Natural killer cell (primary cell): ENCODE data around the gene ACLY. TPM values are rescaled to one million over a fixed set of nuclear protein-coding genes. Genes with fewer than 3 reads are reported as not detected.

Experiments
- ATAC-seq, 3 donors: fragments of 150-1000 bp in 2 of 3; fragments of 200-7000 bp in 1 of 3; cut with Tn5 transposase; 1 replicate in 1 of 3; 2 replicates in 2 of 3; pipeline ENCODE4 v1.10.0; 2021; ENCODE audit warnings: mild to moderate bottlenecking in 2 of 3, moderate library complexity in 2 of 3
- DNase-seq, 2 donors: peaks; one replicate each; pipeline versions ENCODE4 v3.0.0 to v3.0.0-alpha.2; 2013 to 2021; ENCODE audit warnings: mixed read lengths in 1 of 2
- H3K27ac ChIP-seq: one replicate; pipeline ENCODE4 v1.5.1; 2013; ENCODE audit warnings: mild to moderate bottlenecking, low read length
- H3K27me3 ChIP-seq: one replicate; pipeline ENCODE4 v1.6.1; 2013; ENCODE audit warnings: low read length; ENCODE audit not compliant: control insufficient read depth, insufficient read depth
- H3K36me3 ChIP-seq: one replicate; pipeline ENCODE4 v1.6.1; 2013; ENCODE audit warnings: low read length; ENCODE audit not compliant: control insufficient read depth, insufficient read depth
- H3K4me1 ChIP-seq: one replicate; pipeline ENCODE4 v1.6.1; 2013; ENCODE audit warnings: low read length; ENCODE audit not compliant: control insufficient read depth, insufficient read depth
- H3K4me3 ChIP-seq: one replicate; pipeline ENCODE4 v1.5.1; 2013; ENCODE audit warnings: low read length
- H3K9me3 ChIP-seq: one replicate; pipeline ENCODE4 v1.6.1; 2013; ENCODE audit warnings: low read length; ENCODE audit not compliant: control insufficient read depth, insufficient read depth
- H3K27ac Mint-ChIP-seq, 2 donors: one replicate each; pipeline ENCODE4 v1.8.0; 2022; ENCODE audit warnings: mild to moderate bottlenecking in 2 of 2, mixed read lengths in 2 of 2, moderate library complexity in 1 of 2
- H3K27me3 Mint-ChIP-seq, 2 donors: one replicate each; pipeline ENCODE4 v1.8.0; 2022; ENCODE audit warnings: low read depth in 2 of 2, mixed read lengths in 2 of 2
- H3K36me3 Mint-ChIP-seq: one replicate; pipeline ENCODE4 v1.8.0; 2022; ENCODE audit warnings: mixed read lengths
- H3K4me1 Mint-ChIP-seq, 2 donors: one replicate each; pipeline ENCODE4 v1.8.0; 2022; ENCODE audit warnings: mixed read lengths in 2 of 2
- H3K4me3 Mint-ChIP-seq: one replicate; pipeline ENCODE4 v1.8.0; 2022; ENCODE audit warnings: mild to moderate bottlenecking, moderate library complexity, mixed read lengths
- H3K9me3 Mint-ChIP-seq, 2 donors: one replicate each; pipeline ENCODE4 v1.8.0; 2022; ENCODE audit warnings: mixed read lengths in 2 of 2
- CTCF ChIP-seq: fragments of 200-600 bp; IDR thresholded peaks from one replicate; pipeline ENCODE4 v1.8.0; 2022; ENCODE audit warnings: antibody characterized with exemption
- WGBS: methylation state at CpG from one replicate; pipeline ENCODE4 v1.1.7; 2013; ENCODE audit warnings: missing lambda C conversion rate; ENCODE audit not compliant: insufficient coverage; 5-methylcytosine and 5-hydroxymethylcytosine counted together
- intact Hi-C: fragments of 100-400 bp; cut with micrococcal nuclease; formaldehyde crosslinking; loops from one replicate; pipeline ENCODE4 v1.14.2; 2022
- total RNA-seq, 4 donors: library from RNA; stranded (reverse); fragments of 120-200 nt in 1 of 4; gene quantifications; one replicate each; pipeline versions ENCODE4 v1.2.3 to v1.2.4, GENCODE V29; 2013 to 2022

The ACLY gene
- total RNA-seq, 3 donors from 2014 or later (not counting 1 experiment from before 2014, with no cell fraction given): 86.5 to 106 (median 106) TPM

- TF ChIP-seq CTCF: no peak
- peaks cover 37% of the 10 kb centered on the region for H3K36me3 ChIP-seq
- DNase-seq: no peak
Measured at GRCh38 chr17:41914358-41914766, 4.4 kb downstream of the ACLY start.

GRCh38 chr17:41913798-41914197 lies 5.0 kb downstream of the ACLY start:
- H3K27me3 Mint-ChIP-seq: no peaks in the 10 kb centered on the region

More at GRCh38 chr17:41914358-41914766, 4.4 kb downstream of the ACLY start:
- H3K4me1 ChIP-seq: peaks cover 16% of the 10 kb centered on the region
- Mint-ChIP-seq H3K9me3 (no peaks in the 10 kb centered on the region), H3K36me3 (no peaks in the 10 kb centered on the region), H3K27me3 (no peaks in the 10 kb centered on the region), H3K4me1 (peaks cover 41 to 49% of the 10 kb centered on the region in 2 donors), H3K27ac (peak overlapping the region in 1 of 2 donors; percentile 56), H3K4me3 (no peak overlapping the region)
- no peak for ATAC-seq
- intact Hi-C loops: no loop called here
- WGBS: 93% methylated on average over 4 of the region's 6 CpGs
- no peak overlapping the region for H3K27ac ChIP-seq
- no peak overlapping the region for H3K4me3 ChIP-seq
- no peaks in the 10 kb centered on the region for H3K27me3 ChIP-seq
- no peaks in the 10 kb centered on the region for H3K9me3 ChIP-seq

GRCh38 chr17:41912925-41913324 lies 5.8 kb downstream of the ACLY start:
- TF ChIP-seq CTCF: no peak
- ATAC-seq: no peak
- Mint-ChIP-seq H3K27ac (peak overlapping the region in 1 of 2 donors; percentile 56), H3K27me3 (no peaks in the 10 kb centered on the region), H3K36me3 (no peaks in the 10 kb centered on the region), H3K4me1 (peaks cover 41 to 49% of the 10 kb centered on the region in 2 donors), H3K4me3 (no peak overlapping the region), H3K9me3 (no peaks in the 10 kb centered on the region)
- H3K9me3 ChIP-seq: no peaks in the 10 kb centered on the region
- intact Hi-C loops: no loop called here
- H3K36me3 ChIP-seq: peaks cover 50% of the 10 kb centered on the region
- 100% methylated on average over 1 of the region's 1 CpG for WGBS
- no peak overlapping the region for H3K27ac ChIP-seq
- no peaks in the 10 kb centered on the region for H3K27me3 ChIP-seq
- no peak for DNase-seq
- peaks cover 11% of the 10 kb centered on the region for H3K4me1 ChIP-seq
- no peak overlapping the region for H3K4me3 ChIP-seq

More at GRCh38 chr17:41913798-41914197, 5.0 kb downstream of the ACLY start:
- Histone ChIP-seq H3K27me3 (no peaks in the 10 kb centered on the region), H3K36me3 (peaks cover 41% of the 10 kb centered on the region), H3K9me3 (no peaks in the 10 kb centered on the region), H3K27ac (no peak overlapping the region), H3K4me3 (no peak overlapping the region), H3K4me1 (peaks cover 13% of the 10 kb centered on the region)
- Mint-ChIP-seq H3K4me1 (peaks cover 41 to 49% of the 10 kb centered on the region in 2 donors), H3K9me3 (no peaks in the 10 kb centered on the region), H3K36me3 (no peaks in the 10 kb centered on the region), H3K4me3 (no peak overlapping the region), H3K27ac (peak overlapping the region in 1 of 2 donors; percentile 56)
- no peak for DNase-seq
- TF ChIP-seq CTCF: no peak
- intact Hi-C loops: no loop called here
- 88% methylated on average over 4 of the region's 4 CpGs for WGBS
- no peak for ATAC-seq

GRCh38 chr17:41910701-41911391 lies 7.9 kb downstream of the ACLY start:
- Histone ChIP-seq H3K27me3 (no peaks in the 10 kb centered on the region), H3K4me3 (no peak overlapping the region), H3K4me1 (no peaks in the 10 kb centered on the region), H3K9me3 (no peaks in the 10 kb centered on the region), H3K27ac (no peak overlapping the region), H3K36me3 (peaks cover 70% of the 10 kb centered on the region)
- H3K4me1 Mint-ChIP-seq: peaks cover 29 to 41% of the 10 kb centered on the region in 2 donors
- H3K9me3 Mint-ChIP-seq: no peaks in the 10 kb centered on the region
- no peak for ATAC-seq
- 97% methylated on average over 13 of the region's 13 CpGs for WGBS
- H3K36me3 Mint-ChIP-seq: no peaks in the 10 kb centered on the region
- TF ChIP-seq CTCF: no peak
- H3K4me3 Mint-ChIP-seq: no peak overlapping the region
- H3K27me3 Mint-ChIP-seq: no peaks in the 10 kb centered on the region
- intact Hi-C loops: no loop called here
- no peak for DNase-seq
- H3K27ac Mint-ChIP-seq: no peak overlapping the region
